Measurements from ENCODE around the gene NOCT.

- TF ChIP-seq, protein P1, sequence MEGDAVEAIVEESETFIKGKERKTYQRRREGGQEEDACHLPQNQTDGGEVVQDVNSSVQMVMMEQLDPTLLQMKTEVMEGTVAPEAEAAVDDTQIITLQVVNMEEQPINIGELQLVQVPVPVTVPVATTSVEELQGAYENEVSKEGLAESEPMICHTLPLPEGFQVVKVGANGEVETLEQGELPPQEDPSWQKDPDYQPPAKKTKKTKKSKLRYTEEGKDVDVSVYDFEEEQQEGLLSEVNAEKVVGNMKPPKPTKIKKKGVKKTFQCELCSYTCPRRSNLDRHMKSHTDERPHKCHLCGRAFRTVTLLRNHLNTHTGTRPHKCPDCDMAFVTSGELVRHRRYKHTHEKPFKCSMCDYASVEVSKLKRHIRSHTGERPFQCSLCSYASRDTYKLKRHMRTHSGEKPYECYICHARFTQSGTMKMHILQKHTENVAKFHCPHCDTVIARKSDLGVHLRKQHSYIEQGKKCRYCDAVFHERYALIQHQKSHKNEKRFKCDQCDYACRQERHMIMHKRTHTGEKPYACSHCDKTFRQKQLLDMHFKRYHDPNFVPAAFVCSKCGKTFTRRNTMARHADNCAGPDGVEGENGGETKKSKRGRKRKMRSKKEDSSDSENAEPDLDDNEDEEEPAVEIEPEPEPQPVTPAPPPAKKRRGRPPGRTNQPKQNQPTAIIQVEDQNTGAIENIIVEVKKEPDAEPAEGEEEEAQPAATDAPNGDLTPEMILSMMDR (IDR thresholded peaks at IDR 0.05), result no peak
- no peak for TF ChIP-seq EZH2 (IDR thresholded peaks at IDR 0.05; ENCODE audit: borderline replicate concordance, insufficient read depth, low read depth, low read length, poor library complexity, severe bottlenecking)
Observed at GRCh38 chr4:139042981-139043460, 27.4 kb downstream of the NOCT start.

Measured in B cell (primary cell).